Sigmoid colon (tissue), 7 donors: ENCODE measurements around the gene TPK1. TPM values are rescaled to one million over a fixed set of nuclear protein-coding genes. Genes with fewer than 3 reads are reported as not detected.

Source experiments
- DNase-seq: peaks from one replicate; pipeline ENCODE4 v3.0.0-alpha.2; 2019
- H3K27ac ChIP-seq, 4 donors: fragments of 200-600 bp; sonication (generic); one replicate each; pipeline ENCODE4 v1.5.1; 2016 to 2019; ENCODE audit warnings: mild to moderate bottlenecking in 1 of 4
- H3K27me3 ChIP-seq, 3 donors: fragments of 200-600 bp; sonication (generic); one replicate each; pipeline ENCODE4 v1.5.1; 2019; ENCODE audit warnings: mild to moderate bottlenecking in 1 of 3
- H3K36me3 ChIP-seq, 4 donors: fragments of 200-600 bp; sonication (generic); one replicate each; pipeline ENCODE4 v1.5.1; 2016 to 2019
- H3K4me1 ChIP-seq, 4 donors: fragments of 200-600 bp; sonication (generic); one replicate each; pipeline ENCODE4 v1.5.1; 2017 to 2019
- H3K4me3 ChIP-seq, 4 donors: fragments of 200-600 bp; sonication (generic); one replicate each; pipeline ENCODE4 v1.5.1; 2017 to 2019; ENCODE audit warnings: mild to moderate bottlenecking in 2 of 4, moderate library complexity in 1 of 4
- H3K9me3 ChIP-seq, 4 donors: fragments of 200-600 bp in 3 of 4; sonication (generic) in 3 of 4; one replicate each; pipeline versions ENCODE4 v1.5.1 to v1.6.1; 2013 to 2019
- CTCF ChIP-seq, 4 experiments: fragments of 450-650 bp in 3 of 4; fragments of 200-600 bp in 1 of 4; IDR thresholded peaks; one replicate each; pipeline ENCODE4 v1.5.1; 2016 to 2019; ENCODE audit warnings: antibody characterized with exemption in 4 of 4, mild to moderate bottlenecking in 3 of 4, moderate library complexity in 2 of 4
- EP300 ChIP-seq, 4 donors: sonication (generic); formaldehyde crosslinking; IDR thresholded peaks; one replicate each; pipeline ENCODE4 v1.6.1; 2017; ENCODE audit warnings: antibody characterized with exemption in 4 of 4
- POLR2A ChIP-seq, 2 donors: fragments of 450-650 bp; IDR thresholded peaks; one replicate each; pipeline ENCODE4 v1.6.1; 2016; ENCODE audit warnings: antibody characterized with exemption in 2 of 2, mild to moderate bottlenecking in 2 of 2, moderate library complexity in 2 of 2
- POLR2AphosphoS5 ChIP-seq, 4 donors: sonication (generic); formaldehyde crosslinking; IDR thresholded peaks; one replicate each; pipeline ENCODE4 v1.6.1; 2017; ENCODE audit warnings: antibody characterized with exemption in 4 of 4
- WGBS, 2 donors: extraction: QIAGEN DNeasy Blood & Tissue Kit; methylation state at CpG; one replicate each; pipeline ENCODE4 v1.1.7; 2013; 5-methylcytosine and 5-hydroxymethylcytosine counted together
- intact Hi-C: fragments of 100-400 bp; cut with DNase I; formaldehyde crosslinking; loops from one replicate; pipeline ENCODE4 v1.15.1; 2023
- polyA plus RNA-seq, 3 donors: library from polyadenylated mRNA; stranded (reverse); fragments of 200-250 nt; gene quantifications; one replicate each; pipeline ENCODE4 v1.2.3, GENCODE V29; 2013
- total RNA-seq, 4 donors: library from RNA; depleted of rRNA; stranded (reverse); fragments of >200 nt; gene quantifications; one replicate each; pipeline ENCODE4 v1.1.0, GENCODE V29; 2016
- donor health status: healthy with polysubstance abuse.
- donor health status: Bipolar disorder and iron deficiency.
- donor health status: healthy.

The TPK1 gene
- total and polyA plus RNA-seq, 7 donors = 4.1 to 14.3 (median 7.2) TPM

- Histone ChIP-seq H3K4me1 (no peaks in the 10 kb centered on the region), H3K27me3 (no peaks in the 10 kb centered on the region), H3K9me3 (no peaks in the 10 kb centered on the region), H3K36me3 (no peaks in the 10 kb centered on the region), H3K27ac (no peak overlapping the region), H3K4me3 (no peak overlapping the region)
- intact Hi-C loops = no loop called here
- no peak for DNase-seq
- TF ChIP-seq CTCF (IDR thresholded peaks at IDR 0.05) = no peak
- TF ChIP-seq EP300 (IDR thresholded peaks at IDR 0.05) = no peak
- no peak for TF ChIP-seq POLR2AphosphoS5 (IDR thresholded peaks at IDR 0.05)
- no peak for TF ChIP-seq POLR2A (IDR thresholded peaks at IDR 0.05)
- 65 to 84% methylated on average over 3 of the region's 3 CpGs for WGBS, 2 donors
These were observed 306.5 kb downstream of the TPK1 start for GRCh38 chr7:144529269-144529926.

DNA sequence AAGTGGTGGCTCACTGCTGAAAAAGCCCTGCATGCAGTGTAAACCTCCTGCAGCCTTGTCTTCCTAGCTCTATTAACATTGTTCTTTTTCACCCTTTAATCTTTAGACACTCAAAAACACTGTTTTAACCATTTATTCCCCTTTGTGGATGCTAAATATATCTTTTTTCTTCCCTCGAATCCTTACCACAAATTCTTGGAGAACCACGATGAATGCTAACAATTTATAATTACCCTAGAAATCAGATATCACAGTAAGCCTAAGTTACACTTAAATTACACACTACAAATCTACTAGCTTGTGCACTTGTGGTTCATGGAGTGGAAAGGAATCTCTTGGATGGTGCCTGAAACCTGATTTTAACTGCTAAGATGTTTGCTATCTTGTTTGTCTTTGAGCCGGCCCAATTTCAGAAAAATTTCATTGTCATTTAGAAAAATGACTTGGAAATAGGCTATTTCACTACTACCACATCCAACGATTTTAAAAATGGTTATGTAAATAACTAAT is 307.3 kb downstream of the TPK1 start:
- intact Hi-C loops = no loop called here
- no peak overlapping the region for H3K27ac ChIP-seq
- no peak for DNase-seq
- TF ChIP-seq POLR2A (IDR thresholded peaks at IDR 0.05) = no peak
- TF ChIP-seq POLR2AphosphoS5 (IDR thresholded peaks at IDR 0.05) = no peak
- no peak for TF ChIP-seq EP300 (IDR thresholded peaks at IDR 0.05)
- TF ChIP-seq CTCF (IDR thresholded peaks at IDR 0.05) = no peak
- no peaks in the 10 kb centered on the region for H3K9me3 ChIP-seq
- no peak overlapping the region for H3K4me3 ChIP-seq
- no peaks in the 10 kb centered on the region for H3K36me3 ChIP-seq
- no peaks in the 10 kb centered on the region for H3K4me1 ChIP-seq
- 87 to 92% methylated on average over 4 of the region's 4 CpGs for WGBS, 2 donors
- no peaks in the 10 kb centered on the region for H3K27me3 ChIP-seq

DNA sequence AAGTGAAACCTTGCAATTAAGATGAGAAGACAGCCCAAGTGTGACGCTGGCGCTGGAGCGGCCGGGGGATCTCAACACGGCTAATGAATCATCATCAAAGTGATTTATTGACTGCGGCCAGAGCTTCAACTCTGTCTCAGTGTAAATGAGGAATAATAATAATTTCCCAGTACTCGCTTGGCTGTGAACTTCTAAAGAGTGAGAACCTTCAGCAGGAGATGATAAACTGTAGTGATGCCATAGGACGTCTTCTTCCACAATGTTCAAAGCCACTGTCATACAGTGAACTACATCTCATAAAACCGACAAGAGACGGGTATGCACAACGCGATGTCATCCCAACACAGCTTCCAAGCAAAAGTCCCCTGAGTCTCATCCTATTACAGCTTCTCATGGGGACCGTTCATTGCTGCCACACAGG is 308.8 kb downstream of the TPK1 start:
- 77 to 88% methylated on average over 13 of the region's 13 CpGs for WGBS, 2 donors
- H3K4me1 ChIP-seq = no peaks in the 10 kb centered on the region
- DNase-seq = no peak
- intact Hi-C loops = no loop called here
- H3K9me3 ChIP-seq = no peaks in the 10 kb centered on the region
- H3K27me3 ChIP-seq = no peaks in the 10 kb centered on the region
- H3K36me3 ChIP-seq = no peaks in the 10 kb centered on the region
- H3K27ac ChIP-seq = no peak overlapping the region
- H3K4me3 ChIP-seq = no peak overlapping the region
- no peak for TF ChIP-seq POLR2A (IDR thresholded peaks at IDR 0.05)

DNA sequence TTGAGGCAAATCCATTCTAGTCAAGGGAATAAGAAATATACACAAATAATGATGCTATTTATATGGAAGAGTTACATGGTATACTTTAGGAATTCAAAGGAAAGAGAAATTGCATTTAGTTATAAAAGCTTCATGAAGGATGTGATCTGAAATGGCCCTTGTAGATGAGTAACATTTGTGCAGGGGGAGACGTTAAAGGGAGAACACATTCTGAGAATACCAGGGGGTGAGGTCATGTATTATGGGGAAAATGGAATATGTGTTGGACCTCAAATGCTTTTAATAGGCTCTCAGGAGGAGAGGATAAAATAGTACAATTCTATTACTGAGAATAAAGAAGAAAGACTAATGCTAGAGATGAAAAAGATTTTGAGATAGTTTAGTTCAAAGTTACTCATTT is 309.9 kb downstream of the TPK1 start:
- no peaks in the 10 kb centered on the region for H3K4me1 ChIP-seq
- TF ChIP-seq EP300 (IDR thresholded peaks at IDR 0.05) (no peak), CTCF (IDR thresholded peaks at IDR 0.05) (no peak), POLR2A (IDR thresholded peaks at IDR 0.05) (no peak), POLR2AphosphoS5 (IDR thresholded peaks at IDR 0.05) (no peak)
- H3K4me3 ChIP-seq = no peak overlapping the region
- intact Hi-C loops = no loop called here
- 70 to 84% methylated on average over 1 of the region's 1 CpG for WGBS, 2 donors
- H3K27me3 ChIP-seq = no peaks in the 10 kb centered on the region
- no peaks in the 10 kb centered on the region for H3K36me3 ChIP-seq
- H3K27ac ChIP-seq = no peak overlapping the region
- no peak for DNase-seq
- no peaks in the 10 kb centered on the region for H3K9me3 ChIP-seq

- no peak overlapping the region for H3K27ac ChIP-seq
- H3K9me3 ChIP-seq = no peaks in the 10 kb centered on the region
- TF ChIP-seq POLR2AphosphoS5 (IDR thresholded peaks at IDR 0.05) = no peak
- no peak for TF ChIP-seq CTCF (IDR thresholded peaks at IDR 0.05)
- TF ChIP-seq POLR2A (IDR thresholded peaks at IDR 0.05) = no peak
- no peak for TF ChIP-seq EP300 (IDR thresholded peaks at IDR 0.05)
- peaks cover 0 to 12% (median 9%) of the 10 kb centered on the region in 4 donors for H3K4me1 ChIP-seq
- intact Hi-C loops = no loop called here
- H3K36me3 ChIP-seq = no peaks in the 10 kb centered on the region
- no peak for DNase-seq
- no peaks in the 10 kb centered on the region for H3K27me3 ChIP-seq
- 86 to 89% methylated on average over 3 of the region's 3 CpGs for WGBS, 2 donors
- no peak overlapping the region for H3K4me3 ChIP-seq
These were observed 311.6 kb downstream of the TPK1 start for GRCh38 chr7:144524271-144524670.
